HepG2 (cell line): ENCODE data around the gene NPC2. TPM values are rescaled to one million over a fixed set of nuclear protein-coding genes. Genes with fewer than 3 reads are reported as not detected.

ENCODE experiments used
- ATAC-seq: fragments of 200-7000 bp; cut with Tn5 transposase; 3 replicates; pipeline ENCODE4 v1.9.1; 2020; ENCODE audit warnings: mild to moderate bottlenecking, moderate library complexity
- BruUV-seq: library from RNA; stranded (reverse); fragments of 400-500 nt; replicated peaks from 2 replicates; lab custom pipeline; 2021; lab: Mats Ljungman, UMichigan
- CTCF ChIA-PET: fragments of 300-600 bp; formaldehyde crosslinking; extraction: SDS; loops from one replicate; lab custom pipeline; 2021; ENCODE audit warnings: low total read pairs, inconsistent platforms, low intra/inter-chr PET ratio; lab: Yijun Ruan, JAX
- POLR2A ChIA-PET: fragments of 350-600 bp; sonication (Branson Sonifier 250); formaldehyde crosslinking; loops from one replicate; lab custom pipeline; 2020; ENCODE audit warnings: antibody characterized with exemption, inconsistent platforms; lab: Yijun Ruan, JAX
- DNase-seq: peaks from one replicate; pipeline ENCODE4 v3.0.0-alpha.2; 2015; ENCODE audit warnings: low spot score
- FAIRE-seq: peaks from 3 replicates; lab custom pipeline; 2011; peaks lifted over from hg19 to GRCh38; lab: Jason Lieb, UNC
- H2AFZ ChIP-seq: one replicate; pipeline ENCODE4 v1.6.1; 2011; ENCODE audit warnings: low read length, inconsistent platforms
- H3K27ac ChIP-seq: fragments of 300-600 bp; 3 replicates; pipeline ENCODE4 v1.8.0; 2011; ENCODE audit warnings: mixed run types, mild to moderate bottlenecking, mixed read lengths, low read length, inconsistent platforms; ENCODE audit not compliant: insufficient read depth; ENCODE audit errors: extremely low read length
- H3K27me3 ChIP-seq, 2 experiments: fragments of 200-600 bp in 1 of 2; 2 replicates in 1 of 2; 3 replicates in 1 of 2; pipeline versions ENCODE4 v1.6.0 to v1.8.0; 2011; ENCODE audit warnings: low read length in 2 of 2, mild to moderate bottlenecking in 2 of 2, moderate library complexity in 2 of 2, inconsistent platforms in 1 of 2; ENCODE audit not compliant: insufficient read depth in 2 of 2, control insufficient read depth in 1 of 2
- H3K36me3 ChIP-seq, 2 experiments: fragments of 200-600 bp in 1 of 2; replicated peaks in 1 of 2; 2 replicates in 1 of 2; 3 replicates in 1 of 2; pipeline versions ENCODE4 v1.5.1 to v1.8.0; 2011; ENCODE audit warnings: low read length in 2 of 2, inconsistent platforms in 1 of 2; ENCODE audit not compliant: insufficient read depth in 2 of 2, control insufficient read depth in 1 of 2
- H3K4me1 ChIP-seq: 2 replicates; pipeline ENCODE4 v1.5.1; 2012; ENCODE audit warnings: low read length, inconsistent platforms; ENCODE audit not compliant: insufficient read depth
- H3K4me2 ChIP-seq: 2 replicates; pipeline ENCODE4 v1.6.0; 2011; ENCODE audit warnings: low read depth, low read length, inconsistent platforms
- H3K4me3 ChIP-seq, 3 experiments: fragments of 200-600 bp in 1 of 3; sonication (generic), shearing (Covaris generic) in 1 of 3; replicated peaks in 1 of 3; 2 replicates each; pipeline ENCODE4 v1.5.1; 2011 to 2016; ENCODE audit warnings: low read length in 3 of 3, inconsistent platforms in 2 of 3, low read depth in 2 of 3, mild to moderate bottlenecking in 2 of 3, control low read depth in 1 of 3, mixed read lengths in 1 of 3; ENCODE audit not compliant: insufficient read depth in 1 of 3
- H3K79me2 ChIP-seq: one replicate; pipeline ENCODE4 v1.6.1; 2011; ENCODE audit warnings: low read length, inconsistent platforms; ENCODE audit not compliant: insufficient read depth
- H3K9ac ChIP-seq: 2 replicates; pipeline ENCODE4 v1.6.0; 2011; ENCODE audit warnings: mild to moderate bottlenecking, low read depth, low read length, inconsistent platforms; ENCODE audit not compliant: insufficient read depth
- H3K9me3 ChIP-seq: 2 replicates; pipeline ENCODE4 v1.5.1; 2012; ENCODE audit warnings: mild to moderate bottlenecking, low read length
- H4K20me1 ChIP-seq: 2 replicates; pipeline ENCODE4 v1.6.0; 2011; ENCODE audit warnings: inconsistent platforms, mild to moderate bottlenecking, low read length, moderate library complexity; ENCODE audit not compliant: insufficient read depth
- CHCHD3 ChIP-seq: sonication (generic); formaldehyde crosslinking; IDR thresholded peaks from 2 replicates; pipeline ENCODE4 v1.8.0; 2022; ENCODE audit warnings: mild to moderate bottlenecking, missing genetic modification reagents, moderate library complexity
- FIP1L1 ChIP-seq: fragments of 200-400 bp; formaldehyde crosslinking; IDR thresholded peaks from 2 replicates; pipeline ENCODE4 v1.6.1; 2018; ENCODE audit warnings: low read depth, mild to moderate bottlenecking, low read length, moderate library complexity, borderline replicate concordance; ENCODE audit not compliant: insufficient read depth
- FOSL1 ChIP-seq: sonication (generic); formaldehyde crosslinking; IDR thresholded peaks from 2 replicates; pipeline ENCODE4 v1.9.0; 2021; ENCODE audit warnings: missing genetic modification reagents, borderline replicate concordance
- MAZ ChIP-seq, 2 experiments: sonication (generic) in 1 of 2; formaldehyde crosslinking in 1 of 2; IDR thresholded peaks; 2 replicates each; pipeline versions ENCODE4 v1.5.0 to v1.6.1; 2012 to 2020; ENCODE audit warnings: low read depth in 2 of 2, mild to moderate bottlenecking in 2 of 2, borderline replicate concordance in 1 of 2, improper control_type of control experiment in 1 of 2, low read length in 1 of 2, missing genetic modification reagents in 1 of 2, moderate library complexity in 1 of 2
- ZNF281 ChIP-seq: sonication (generic); formaldehyde crosslinking; IDR thresholded peaks from 2 replicates; pipeline ENCODE4 v1.4.0; 2020; ENCODE audit warnings: missing genetic modification reagents, borderline replicate concordance
- ZNF790 ChIP-seq: sonication (generic); formaldehyde crosslinking; IDR thresholded peaks from 2 replicates; pipeline ENCODE4 v1.8.0; 2022; ENCODE audit warnings: missing genetic modification reagents, mild to moderate bottlenecking, borderline replicate concordance
- ZNF879 ChIP-seq: sonication (generic); formaldehyde crosslinking; IDR thresholded peaks from 2 replicates; pipeline ENCODE4 v1.8.1; 2023; ENCODE audit warnings: missing genetic modification reagents
- WGBS: methylation state at CpG from one replicate; pipeline ENCODE4 v1.1.6; 2017; ENCODE audit warnings: low lambda C conversion rate; 5-methylcytosine and 5-hydroxymethylcytosine counted together
- in situ Hi-C: cut with HindIII; loops from 2 replicates; pipeline ENCODE4 v1.10.0; 2017; ENCODE audit warnings: low pct_unique_long_range_greater_than_20kb; ENCODE audit not compliant: extremely low pct_ligation_motif_present
- intact Hi-C: fragments of 100-400 bp; cut with micrococcal nuclease; formaldehyde crosslinking; loops from one replicate; pipeline ENCODE4 v1.10.0; 2022; ENCODE audit not compliant: unreplicated experiment
- polyA plus RNA-seq, 8 experiments: library from polyadenylated mRNA; depleted of rRNA in 3 of 8; stranded (reverse) in 7 of 8; unstranded in 1 of 8; fragments of >200 nt; fragmentation: Illumina TruSeq in 4 of 8; extraction: Trizol in 4 of 8; gene quantifications; 2 replicates each; pipeline versions ENCODE4 v1.2.1 to v1.2.3, GENCODE V29; 2011 to 2016; ENCODE audit warnings: low read depth in 4 of 8, missing spikeins in 1 of 8, mixed read lengths in 1 of 8; ENCODE audit not compliant: insufficient read depth in 1 of 8
- total RNA-seq, 5 experiments: library from RNA; depleted of rRNA; stranded (reverse); fragments of >200 nt; fragmentation: Illumina TruSeq; extraction: Trizol; gene quantifications; 2 replicates each; pipeline ENCODE4 v1.2.3, GENCODE V29; 2016; ENCODE audit warnings: low read depth in 1 of 5
- TF ChIP-seq, protein P1 (sequence below): sonication (generic); formaldehyde crosslinking; IDR thresholded peaks from 2 replicates; pipeline ENCODE4 v1.9.0; 2021; ENCODE audit warnings: missing genetic modification reagents, borderline replicate concordance

The NPC2 gene
- total and polyA plus RNA-seq, 2 of the 13 experiments (the other 11 are each of a cell fraction or from before 2014, with no cell fraction given) = 132 to 164 TPM

- TF ChIP-seq ZNF281 (CRISPR knock-in tag) (no peak), MAZ (IDR thresholded peaks at IDR 0.05; ENCODE audit: borderline replicate concordance, low read depth, low read length) (no peak), MAZ (CRISPR knock-in tag; IDR thresholded peaks at IDR 0.05; ENCODE audit: low read depth) (no peak)
- TF ChIP-seq, protein P1, sequence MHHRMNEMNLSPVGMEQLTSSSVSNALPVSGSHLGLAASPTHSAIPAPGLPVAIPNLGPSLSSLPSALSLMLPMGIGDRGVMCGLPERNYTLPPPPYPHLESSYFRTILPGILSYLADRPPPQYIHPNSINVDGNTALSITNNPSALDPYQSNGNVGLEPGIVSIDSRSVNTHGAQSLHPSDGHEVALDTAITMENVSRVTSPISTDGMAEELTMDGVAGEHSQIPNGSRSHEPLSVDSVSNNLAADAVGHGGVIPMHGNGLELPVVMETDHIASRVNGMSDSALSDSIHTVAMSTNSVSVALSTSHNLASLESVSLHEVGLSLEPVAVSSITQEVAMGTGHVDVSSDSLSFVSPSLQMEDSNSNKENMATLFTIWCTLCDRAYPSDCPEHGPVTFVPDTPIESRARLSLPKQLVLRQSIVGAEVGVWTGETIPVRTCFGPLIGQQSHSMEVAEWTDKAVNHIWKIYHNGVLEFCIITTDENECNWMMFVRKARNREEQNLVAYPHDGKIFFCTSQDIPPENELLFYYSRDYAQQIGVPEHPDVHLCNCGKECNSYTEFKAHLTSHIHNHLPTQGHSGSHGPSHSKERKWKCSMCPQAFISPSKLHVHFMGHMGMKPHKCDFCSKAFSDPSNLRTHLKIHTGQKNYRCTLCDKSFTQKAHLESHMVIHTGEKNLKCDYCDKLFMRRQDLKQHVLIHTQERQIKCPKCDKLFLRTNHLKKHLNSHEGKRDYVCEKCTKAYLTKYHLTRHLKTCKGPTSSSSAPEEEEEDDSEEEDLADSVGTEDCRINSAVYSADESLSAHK (CRISPR knock-in tag) = no peak
These were observed 7.5 kb upstream of the NPC2 start (continued) for GRCh38 chr14:74500417-74501134.

DNA sequence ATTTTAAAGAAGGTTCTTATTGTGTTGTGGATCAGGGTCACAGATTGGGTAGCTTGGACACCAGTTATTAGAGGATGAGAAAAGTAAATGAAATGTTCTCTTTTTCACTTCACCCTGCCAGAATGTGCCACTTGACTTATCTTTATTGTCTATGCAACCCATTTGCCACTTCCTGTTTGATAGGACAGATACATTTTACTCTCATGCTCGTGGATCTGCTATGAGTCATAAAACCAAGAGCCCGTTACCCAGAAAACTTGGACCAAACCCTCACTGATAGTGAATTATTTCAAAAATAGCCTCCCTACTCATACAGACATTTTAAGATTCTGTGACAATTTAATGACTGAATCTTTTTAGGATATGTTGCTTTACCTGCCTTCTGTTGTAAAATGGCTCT, 2.3 kb upstream of the NPC2 start:
- no peak overlapping the region for H3K27ac ChIP-seq
- POLR2A ChIA-PET = no interaction called here
- BruUV-seq = no TSS peak
- FAIRE-seq (no peak), ATAC-seq (no peak), DNase-seq (no peak)
- H3K79me2 ChIP-seq = peaks cover 28% of the 10 kb centered on the region
- peaks cover 26% of the 10 kb centered on the region for H3K4me1 ChIP-seq
- intact Hi-C loops = no loop called here
- CTCF ChIA-PET = no interaction called here
- in situ Hi-C loops = no loop called here
- no peaks in the 10 kb centered on the region for H3K9me3 ChIP-seq
- H3K9ac ChIP-seq = no peak overlapping the region
- 98% methylated on average over 2 of the region's 2 CpGs for WGBS
- H3K27me3 ChIP-seq = no peaks in the 10 kb centered on the region; a peak in 1 of 5 replicates
- no peak overlapping the region for H2AFZ ChIP-seq
- no peak overlapping the region for H3K4me2 ChIP-seq
- H3K36me3 ChIP-seq = no peaks in the 10 kb centered on the region; a peak in 1 of 5 replicates
- H4K20me1 ChIP-seq = peaks cover 6% of the 10 kb centered on the region; the same call in 1 of the 2 replicates
- no peak overlapping the region for H3K4me3 ChIP-seq
- TF ChIP-seq FOSL1 (no peak), CHCHD3 (no peak), ZNF790 (CRISPR knock-in tag) (no peak), FIP1L1 (no peak), ZNF879 (no peak)
